ENCODE measurements around the gene PRR5L.

DNA sequence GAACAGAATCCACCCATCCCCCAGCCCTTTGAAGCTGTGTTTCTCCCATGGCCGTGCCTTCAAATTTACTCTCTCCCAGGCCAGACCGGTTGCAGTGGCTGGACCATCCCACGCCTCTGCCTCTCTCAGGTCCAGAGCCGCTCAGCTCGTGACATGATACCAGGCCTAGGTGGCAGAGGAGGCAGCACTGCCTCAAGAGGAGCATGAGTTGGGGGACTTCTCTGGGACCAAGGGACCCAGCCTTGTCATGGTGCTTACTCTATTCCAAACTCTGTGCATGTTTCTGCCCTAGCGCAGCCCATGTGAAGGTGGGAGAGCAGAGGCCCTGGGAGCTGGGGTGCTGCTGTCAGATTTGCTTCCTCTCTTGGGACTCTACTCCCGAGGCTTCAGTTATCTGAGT, 163.0 kb downstream of the PRR5L start:
- TF ChIP-seq, protein P1, sequence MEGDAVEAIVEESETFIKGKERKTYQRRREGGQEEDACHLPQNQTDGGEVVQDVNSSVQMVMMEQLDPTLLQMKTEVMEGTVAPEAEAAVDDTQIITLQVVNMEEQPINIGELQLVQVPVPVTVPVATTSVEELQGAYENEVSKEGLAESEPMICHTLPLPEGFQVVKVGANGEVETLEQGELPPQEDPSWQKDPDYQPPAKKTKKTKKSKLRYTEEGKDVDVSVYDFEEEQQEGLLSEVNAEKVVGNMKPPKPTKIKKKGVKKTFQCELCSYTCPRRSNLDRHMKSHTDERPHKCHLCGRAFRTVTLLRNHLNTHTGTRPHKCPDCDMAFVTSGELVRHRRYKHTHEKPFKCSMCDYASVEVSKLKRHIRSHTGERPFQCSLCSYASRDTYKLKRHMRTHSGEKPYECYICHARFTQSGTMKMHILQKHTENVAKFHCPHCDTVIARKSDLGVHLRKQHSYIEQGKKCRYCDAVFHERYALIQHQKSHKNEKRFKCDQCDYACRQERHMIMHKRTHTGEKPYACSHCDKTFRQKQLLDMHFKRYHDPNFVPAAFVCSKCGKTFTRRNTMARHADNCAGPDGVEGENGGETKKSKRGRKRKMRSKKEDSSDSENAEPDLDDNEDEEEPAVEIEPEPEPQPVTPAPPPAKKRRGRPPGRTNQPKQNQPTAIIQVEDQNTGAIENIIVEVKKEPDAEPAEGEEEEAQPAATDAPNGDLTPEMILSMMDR (IDR thresholded peaks at IDR 0.05; ENCODE audit: low read depth, low read length, poor library complexity, severe bottlenecking) = no peak
- TF ChIP-seq EZH2phosphoT487 (IDR thresholded peaks at IDR 0.05; ENCODE audit: borderline replicate concordance, low read length) = no peak
